HG03439 (cell line): Measurements from ENCODE around the gene COQ10A.

Experiments used
- ATAC-seq: cut with Tn5 transposase; IDR thresholded peaks from one replicate; pipeline ENCODE4 v1.9.1; 2021; ENCODE audit warnings: mild to moderate bottlenecking, moderate library complexity; ENCODE audit not compliant: unreplicated experiment

Gene COQ10A

DNA sequence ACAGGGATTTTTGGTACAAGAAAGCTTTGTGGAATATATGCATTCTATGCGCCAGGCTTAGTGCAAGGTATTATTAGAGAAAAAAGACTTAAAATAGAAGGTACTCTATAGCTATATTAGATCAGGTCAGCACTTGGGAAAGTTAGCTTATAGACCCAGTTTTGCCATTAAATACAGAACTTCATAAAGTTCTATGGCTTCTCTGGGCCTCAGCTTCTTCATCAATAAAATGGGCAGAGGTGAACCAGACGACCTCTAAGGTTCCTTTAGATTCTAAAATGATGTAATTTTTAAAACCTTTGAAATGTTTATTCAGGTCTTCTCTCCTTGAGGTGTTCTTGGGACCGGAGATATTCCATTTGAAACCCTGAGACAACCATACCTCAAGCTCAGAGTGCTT is 42.0 kb downstream of the COQ10A start:
- ATAC-seq, result no peak

- no peak for ATAC-seq
Observed at GRCh38 chr12:56311003-56311402, 44.3 kb downstream of the COQ10A start.

GRCh38 chr12:56315249-56315621 is 48.5 kb downstream of the COQ10A start:
- no peak for ATAC-seq

GRCh38 chr12:56315622-56316473 is 49.1 kb downstream of the COQ10A start, which contains the start of gene CNPY2:
CNPY2 (minus strand) TSS chr12:56315988; CDS start chr12:56315217, 771 bp downstream.
- ATAC-seq, result peak; percentile 86

DNA sequence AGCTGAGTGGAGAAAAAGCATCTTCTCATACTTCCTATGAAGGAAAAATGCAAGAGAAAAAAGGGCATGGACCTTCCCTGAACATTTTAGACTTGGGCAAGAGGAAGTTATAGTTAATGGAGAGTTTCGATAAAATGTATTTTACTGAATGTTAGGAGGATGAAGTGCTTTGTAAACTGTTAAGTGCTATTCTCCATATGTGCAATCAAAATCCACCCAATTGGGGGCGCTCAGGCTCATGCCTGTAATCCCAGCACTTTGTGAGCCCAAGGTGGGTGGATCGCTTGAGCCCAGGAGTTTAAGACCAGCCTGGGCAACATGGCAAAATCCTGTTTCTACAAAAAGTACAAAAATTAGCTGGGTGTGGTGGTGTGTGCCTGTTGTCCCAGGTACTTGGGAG is 50.9 kb downstream of the COQ10A start:
- ATAC-seq, result no peak
